ENCODE measurements around the gene COG2. TPM values are rescaled to one million over a fixed set of nuclear protein-coding genes. Genes with fewer than 3 reads are reported as not detected.
"Not testable (repeated sequence)": the region's sequence is repeated elsewhere in the genome, so short reads cannot be mapped to it uniquely, and the experiment has no call there.

COG2 gene
- total RNA-seq, 1 experiment from 2014 or later = 40.9 TPM

GRCh38 chr1:230646710-230647302 is 4.5 kb downstream of the COG2 start:
- Histone ChIP-seq H3K27me3 (ENCODE audit: low read length) (no peaks in the 10 kb centered on the region), H3K9me2 (replicated peaks; ENCODE audit: insufficient read depth, low read length) (no peaks in the 10 kb centered on the region), H3K36me3 (ENCODE audit: insufficient read depth, low read length) (peaks cover 39% of the 10 kb centered on the region), H3K4me1 (ENCODE audit: low read length) (peaks cover 16% of the 10 kb centered on the region), H3K27ac (ENCODE audit: low read length) (no peak overlapping the region), H3K9ac (ENCODE audit: low read length) (no peak overlapping the region), H3K9me3 (ENCODE audit: low read length) (peaks cover 15% of the 10 kb centered on the region; the same call in 1 of the 2 replicates), H2AFZ (ENCODE audit: low read length) (no peak overlapping the region), H3K4me2 (ENCODE audit: low read depth, low read length, poor library complexity, severe bottlenecking) (no peak overlapping the region), H3K4me3 (ENCODE audit: low read length) (no peak overlapping the region), H3K79me2 (ENCODE audit: low read length) (peaks cover 92% of the 10 kb centered on the region), H4K20me1 (ENCODE audit: insufficient read depth, low read depth, low read length) (peaks cover 15% of the 10 kb centered on the region; the same call in 1 of the 2 replicates)
- no peak for DNase-seq

DNA sequence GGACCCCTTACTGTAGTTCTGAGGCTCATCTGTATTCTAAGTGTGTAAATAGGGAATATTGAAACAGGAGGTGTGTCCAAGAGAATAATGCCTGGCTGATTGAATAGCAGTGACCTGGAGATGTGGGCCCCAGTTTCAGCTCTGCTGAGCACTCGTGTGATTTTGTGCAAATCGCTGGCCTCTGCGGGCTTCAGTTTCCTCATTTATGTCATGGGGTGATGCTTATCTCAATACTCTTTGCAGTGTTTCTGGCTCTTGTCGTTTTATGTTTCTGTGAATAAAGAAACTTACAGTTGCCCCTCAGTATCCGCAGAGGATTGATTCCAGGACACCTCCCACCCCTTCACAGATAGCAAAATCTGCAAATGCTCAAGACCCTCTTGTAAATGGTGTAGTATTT is 5.0 kb downstream of the COG2 start:
- Histone ChIP-seq H2AFZ (ENCODE audit: low read length) (no peak overlapping the region), H3K4me1 (ENCODE audit: low read length) (peaks cover 16% of the 10 kb centered on the region), H3K9ac (ENCODE audit: low read length) (no peak overlapping the region), H3K79me2 (ENCODE audit: low read length) (peaks cover 97% of the 10 kb centered on the region), H3K27ac (ENCODE audit: low read length) (no peak overlapping the region), H3K4me2 (ENCODE audit: low read depth, low read length, poor library complexity, severe bottlenecking) (no peak overlapping the region), H4K20me1 (ENCODE audit: insufficient read depth, low read depth, low read length) (peaks cover 15% of the 10 kb centered on the region; the same call in 1 of the 2 replicates), H3K27me3 (ENCODE audit: low read length) (no peaks in the 10 kb centered on the region), H3K9me2 (replicated peaks; ENCODE audit: insufficient read depth, low read length) (no peaks in the 10 kb centered on the region), H3K9me3 (ENCODE audit: low read length) (peaks cover 19% of the 10 kb centered on the region), H3K36me3 (ENCODE audit: insufficient read depth, low read length) (peaks cover 43% of the 10 kb centered on the region), H3K4me3 (ENCODE audit: low read length) (no peak overlapping the region)
- no peak for DNase-seq

- H3K9ac ChIP-seq (ENCODE audit: low read length) = no peak overlapping the region
- H3K9me3 ChIP-seq (ENCODE audit: low read length) = peaks cover 20% of the 10 kb centered on the region
- H3K36me3 ChIP-seq (ENCODE audit: insufficient read depth, low read length) = peaks cover 44% of the 10 kb centered on the region
- no peaks in the 10 kb centered on the region for H3K9me2 ChIP-seq (replicated peaks; ENCODE audit: insufficient read depth, low read length)
- H3K4me2 ChIP-seq (ENCODE audit: low read depth, low read length, poor library complexity, severe bottlenecking) = no peak overlapping the region
- H3K27ac ChIP-seq (ENCODE audit: low read length) = no peak overlapping the region
- peaks cover 16% of the 10 kb centered on the region for H3K4me1 ChIP-seq (ENCODE audit: low read length)
- no peak overlapping the region for H3K4me3 ChIP-seq (ENCODE audit: low read length)
- no peak overlapping the region for H2AFZ ChIP-seq (ENCODE audit: low read length)
- no peak for DNase-seq
- peaks cover 15% of the 10 kb centered on the region; the same call in 1 of the 2 replicates for H4K20me1 ChIP-seq (ENCODE audit: insufficient read depth, low read depth, low read length)
- peaks cover 99% of the 10 kb centered on the region for H3K79me2 ChIP-seq (ENCODE audit: low read length)
- H3K27me3 ChIP-seq (ENCODE audit: low read length) = no peaks in the 10 kb centered on the region
These were observed 5.8 kb downstream of the COG2 start for GRCh38 chr1:230648114-230648513.

- Histone ChIP-seq H3K36me3 (ENCODE audit: insufficient read depth, low read length) (peaks cover 44% of the 10 kb centered on the region), H3K79me2 (ENCODE audit: low read length) (peaks cover 97% of the 10 kb centered on the region), H3K9ac (ENCODE audit: low read length) (no peak overlapping the region), H3K27me3 (ENCODE audit: low read length) (no peaks in the 10 kb centered on the region), H3K4me2 (ENCODE audit: low read depth, low read length, poor library complexity, severe bottlenecking) (no peak overlapping the region), H4K20me1 (ENCODE audit: insufficient read depth, low read depth, low read length) (no peaks in the 10 kb centered on the region), H3K27ac (ENCODE audit: low read length) (no peak overlapping the region), H3K4me1 (ENCODE audit: low read length) (no peaks in the 10 kb centered on the region), H2AFZ (ENCODE audit: low read length) (no peak overlapping the region), H3K4me3 (ENCODE audit: low read length) (no peak overlapping the region), H3K9me2 (replicated peaks; ENCODE audit: insufficient read depth, low read length) (no peaks in the 10 kb centered on the region), H3K9me3 (ENCODE audit: low read length) (peaks cover 20% of the 10 kb centered on the region)
- no peak for DNase-seq
These were observed 8.0 kb downstream of the COG2 start for GRCh38 chr1:230650300-230650699.

DNA sequence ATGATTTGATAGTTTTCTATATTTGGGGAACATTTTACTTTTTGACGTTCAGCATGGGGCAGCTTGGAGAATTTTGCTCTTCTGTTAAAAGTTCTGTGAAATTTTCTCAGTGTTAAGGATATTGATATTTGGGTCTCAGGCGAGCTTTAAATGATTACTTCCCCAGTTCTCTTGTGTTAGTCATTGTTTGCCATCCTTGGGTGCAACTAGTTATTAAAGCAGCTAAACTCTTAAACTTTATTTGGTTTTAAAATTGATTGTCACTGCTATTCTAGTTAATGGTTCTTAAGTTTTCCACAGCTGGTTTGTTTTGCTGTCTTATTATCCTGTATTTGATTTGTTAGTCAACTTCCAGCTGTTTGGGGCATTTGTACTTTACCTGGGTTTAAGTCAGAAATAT is 9.0 kb downstream of the COG2 start:
- H3K4me1 ChIP-seq (ENCODE audit: low read length) = no peaks in the 10 kb centered on the region
- H4K20me1 ChIP-seq (ENCODE audit: insufficient read depth, low read depth, low read length) = no peaks in the 10 kb centered on the region
- no peak overlapping the region for H3K9ac ChIP-seq (ENCODE audit: low read length)
- peaks cover 97% of the 10 kb centered on the region for H3K79me2 ChIP-seq (ENCODE audit: low read length)
- H3K4me3 ChIP-seq (ENCODE audit: low read length) = no peak overlapping the region
- peaks cover 20% of the 10 kb centered on the region for H3K9me3 ChIP-seq (ENCODE audit: low read length)
- no peak for DNase-seq
- no peak overlapping the region for H2AFZ ChIP-seq (ENCODE audit: low read length)
- H3K36me3 ChIP-seq (ENCODE audit: insufficient read depth, low read length) = peaks cover 39% of the 10 kb centered on the region
- no peak overlapping the region for H3K27ac ChIP-seq (ENCODE audit: low read length)
- H3K9me2 ChIP-seq (replicated peaks; ENCODE audit: insufficient read depth, low read length) = no peaks in the 10 kb centered on the region
- H3K4me2 ChIP-seq (ENCODE audit: low read depth, low read length, poor library complexity, severe bottlenecking) = no peak overlapping the region
- no peaks in the 10 kb centered on the region for H3K27me3 ChIP-seq (ENCODE audit: low read length)

- H3K27ac ChIP-seq (ENCODE audit: low read length); H2AFZ ChIP-seq (ENCODE audit: low read length); H3K4me3 ChIP-seq (ENCODE audit: low read length); H3K4me2 ChIP-seq (ENCODE audit: low read depth, low read length, poor library complexity, severe bottlenecking); H3K4me1 ChIP-seq (ENCODE audit: low read length); H3K9me2 ChIP-seq (replicated peaks; ENCODE audit: insufficient read depth, low read length); H4K20me1 ChIP-seq (ENCODE audit: insufficient read depth, low read depth, low read length); DNase-seq; H3K9me3 ChIP-seq (ENCODE audit: low read length); H3K9ac ChIP-seq (ENCODE audit: low read length); H3K27me3 ChIP-seq (ENCODE audit: low read length): not testable (repeated sequence)
- Histone ChIP-seq H3K36me3 (ENCODE audit: insufficient read depth, low read length) (peaks cover 20% of the 10 kb centered on the region), H3K79me2 (ENCODE audit: low read length) (peaks cover 90% of the 10 kb centered on the region)
These were observed 14.4 kb downstream of the COG2 start for GRCh38 chr1:230656719-230657118.

GRCh38 chr1:230658103-230658502 is 15.8 kb downstream of the COG2 start:
- not testable (repeated sequence) for DNase-seq; H3K9me2 ChIP-seq (replicated peaks; ENCODE audit: insufficient read depth, low read length); H3K4me2 ChIP-seq (ENCODE audit: low read depth, low read length, poor library complexity, severe bottlenecking); H4K20me1 ChIP-seq (ENCODE audit: insufficient read depth, low read depth, low read length); H3K27ac ChIP-seq (ENCODE audit: low read length); H3K27me3 ChIP-seq (ENCODE audit: low read length); H3K9ac ChIP-seq (ENCODE audit: low read length); H3K4me3 ChIP-seq (ENCODE audit: low read length); H3K4me1 ChIP-seq (ENCODE audit: low read length); H2AFZ ChIP-seq (ENCODE audit: low read length); H3K9me3 ChIP-seq (ENCODE audit: low read length)
- peaks cover 26% of the 10 kb centered on the region; the same call in 1 of the 2 replicates for H3K36me3 ChIP-seq (ENCODE audit: insufficient read depth, low read length)
- H3K79me2 ChIP-seq (ENCODE audit: low read length) = peaks cover 78% of the 10 kb centered on the region

DNA sequence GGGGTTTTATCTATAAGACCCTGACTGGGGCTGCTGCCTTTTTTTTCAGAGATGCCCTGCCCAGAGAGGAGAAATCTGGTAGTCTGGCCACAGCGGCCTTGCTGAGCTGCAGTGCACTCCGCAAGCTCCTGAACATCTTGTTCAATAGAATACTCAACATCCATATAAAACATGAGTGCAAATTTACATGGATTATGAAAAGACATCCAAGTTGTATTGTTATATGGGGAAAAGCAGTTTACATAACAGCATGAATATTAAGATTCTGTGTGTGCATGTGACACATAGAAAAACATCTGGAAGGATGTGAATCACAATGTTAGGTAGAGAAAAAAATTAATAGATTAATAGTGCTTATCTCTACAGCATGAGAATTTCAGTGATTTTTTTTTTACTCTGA is 16.4 kb downstream of the COG2 start:
- H3K9me3 ChIP-seq (ENCODE audit: low read length) = no peaks in the 10 kb centered on the region
- no peak overlapping the region for H3K27ac ChIP-seq (ENCODE audit: low read length)
- no peak overlapping the region for H3K4me2 ChIP-seq (ENCODE audit: low read depth, low read length, poor library complexity, severe bottlenecking)
- no peak overlapping the region for H3K4me3 ChIP-seq (ENCODE audit: low read length)
- DNase-seq = no peak
- H3K36me3 ChIP-seq (ENCODE audit: insufficient read depth, low read length) = peaks cover 29% of the 10 kb centered on the region; the same call in 1 of the 2 replicates
- H3K4me1 ChIP-seq (ENCODE audit: low read length) = no peaks in the 10 kb centered on the region
- H2AFZ ChIP-seq (ENCODE audit: low read length) = no peak overlapping the region
- H4K20me1 ChIP-seq (ENCODE audit: insufficient read depth, low read depth, low read length) = no peaks in the 10 kb centered on the region
- no peak overlapping the region for H3K9ac ChIP-seq (ENCODE audit: low read length)
- H3K79me2 ChIP-seq (ENCODE audit: low read length) = peaks cover 72% of the 10 kb centered on the region
- no peaks in the 10 kb centered on the region for H3K27me3 ChIP-seq (ENCODE audit: low read length)
- H3K9me2 ChIP-seq (replicated peaks; ENCODE audit: insufficient read depth, low read length) = no peaks in the 10 kb centered on the region

Measured in Karpas-422 (cell line).